Chondrocyte (in vitro differentiated cells): ENCODE data around the gene MCF2L2. TPM values are rescaled to one million over a fixed set of nuclear protein-coding genes. Genes with fewer than 3 reads are reported as not detected.

Experiments used
- DNase-seq: peaks from one replicate; pipeline ENCODE4 v3.0.0; 2021; ENCODE audit warnings: mixed read lengths, low spot score
- H3K27ac Mint-ChIP-seq: one replicate; pipeline ENCODE4 v1.8.0; 2021; ENCODE audit warnings: mild to moderate bottlenecking, moderate library complexity, mixed read lengths; ENCODE audit not compliant: unreplicated experiment
- H3K27me3 Mint-ChIP-seq: 2 replicates; pipeline ENCODE4 v1.8.0; 2021; ENCODE audit warnings: low read depth, mixed read lengths
- H3K36me3 Mint-ChIP-seq: 2 replicates; pipeline ENCODE4 v1.8.0; 2021; ENCODE audit warnings: low read depth, mixed read lengths
- H3K4me1 Mint-ChIP-seq: 2 replicates; pipeline ENCODE4 v1.8.0; 2021; ENCODE audit warnings: low read depth, mild to moderate bottlenecking, mixed read lengths
- H3K4me3 Mint-ChIP-seq: one replicate; pipeline ENCODE4 v1.8.0; 2021; ENCODE audit warnings: mild to moderate bottlenecking, moderate library complexity, mixed read lengths; ENCODE audit not compliant: unreplicated experiment
- H3K9me3 Mint-ChIP-seq: 2 replicates; pipeline ENCODE4 v1.8.0; 2021; ENCODE audit warnings: low read depth, mixed read lengths
- total RNA-seq: library from RNA; stranded (reverse); gene quantifications from 3 replicates; pipeline ENCODE4 v1.2.1, GENCODE V29; 2021
- TF ChIP-seq, protein P1 (sequence below): fragments of 200-600 bp; sonication (generic); IDR thresholded peaks from 2 replicates; pipeline ENCODE4 v1.5.0; 2021; ENCODE audit warnings: antibody characterized with exemption, mild to moderate bottlenecking, moderate library complexity

MCF2L2 gene
- total RNA-seq, 1 donor from 2014 or later = 2.6 TPM

DNA sequence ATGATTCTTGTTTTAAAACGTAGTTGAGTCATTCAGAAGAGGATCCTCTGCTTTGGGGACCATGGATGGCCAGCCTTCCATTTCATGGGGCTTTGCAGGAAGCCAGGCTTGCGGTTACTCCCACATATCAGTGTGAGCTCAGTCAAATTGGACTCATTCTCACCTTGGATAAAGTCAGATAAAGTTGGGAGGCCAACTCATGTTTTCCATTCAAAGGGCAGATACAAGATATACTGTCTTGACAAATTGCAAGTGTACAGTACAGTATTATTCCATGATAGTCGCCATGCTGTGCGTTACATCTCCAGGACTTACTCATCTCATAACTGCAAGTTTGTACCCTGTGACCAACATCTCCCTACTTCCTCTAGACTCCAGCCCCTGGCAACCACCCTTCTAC lies 200.8 kb downstream of the MCF2L2 start:
- H3K27ac Mint-ChIP-seq = no peak overlapping the region
- TF ChIP-seq, protein P1, sequence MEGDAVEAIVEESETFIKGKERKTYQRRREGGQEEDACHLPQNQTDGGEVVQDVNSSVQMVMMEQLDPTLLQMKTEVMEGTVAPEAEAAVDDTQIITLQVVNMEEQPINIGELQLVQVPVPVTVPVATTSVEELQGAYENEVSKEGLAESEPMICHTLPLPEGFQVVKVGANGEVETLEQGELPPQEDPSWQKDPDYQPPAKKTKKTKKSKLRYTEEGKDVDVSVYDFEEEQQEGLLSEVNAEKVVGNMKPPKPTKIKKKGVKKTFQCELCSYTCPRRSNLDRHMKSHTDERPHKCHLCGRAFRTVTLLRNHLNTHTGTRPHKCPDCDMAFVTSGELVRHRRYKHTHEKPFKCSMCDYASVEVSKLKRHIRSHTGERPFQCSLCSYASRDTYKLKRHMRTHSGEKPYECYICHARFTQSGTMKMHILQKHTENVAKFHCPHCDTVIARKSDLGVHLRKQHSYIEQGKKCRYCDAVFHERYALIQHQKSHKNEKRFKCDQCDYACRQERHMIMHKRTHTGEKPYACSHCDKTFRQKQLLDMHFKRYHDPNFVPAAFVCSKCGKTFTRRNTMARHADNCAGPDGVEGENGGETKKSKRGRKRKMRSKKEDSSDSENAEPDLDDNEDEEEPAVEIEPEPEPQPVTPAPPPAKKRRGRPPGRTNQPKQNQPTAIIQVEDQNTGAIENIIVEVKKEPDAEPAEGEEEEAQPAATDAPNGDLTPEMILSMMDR = no peak
- H3K9me3 Mint-ChIP-seq = no peaks in the 10 kb centered on the region
- H3K36me3 Mint-ChIP-seq = peaks cover 2% of the 10 kb centered on the region
- peaks cover 1% of the 10 kb centered on the region for H3K27me3 Mint-ChIP-seq
- no peak for DNase-seq
- no peaks in the 10 kb centered on the region for H3K4me1 Mint-ChIP-seq
- H3K4me3 Mint-ChIP-seq = no peak overlapping the region

DNA sequence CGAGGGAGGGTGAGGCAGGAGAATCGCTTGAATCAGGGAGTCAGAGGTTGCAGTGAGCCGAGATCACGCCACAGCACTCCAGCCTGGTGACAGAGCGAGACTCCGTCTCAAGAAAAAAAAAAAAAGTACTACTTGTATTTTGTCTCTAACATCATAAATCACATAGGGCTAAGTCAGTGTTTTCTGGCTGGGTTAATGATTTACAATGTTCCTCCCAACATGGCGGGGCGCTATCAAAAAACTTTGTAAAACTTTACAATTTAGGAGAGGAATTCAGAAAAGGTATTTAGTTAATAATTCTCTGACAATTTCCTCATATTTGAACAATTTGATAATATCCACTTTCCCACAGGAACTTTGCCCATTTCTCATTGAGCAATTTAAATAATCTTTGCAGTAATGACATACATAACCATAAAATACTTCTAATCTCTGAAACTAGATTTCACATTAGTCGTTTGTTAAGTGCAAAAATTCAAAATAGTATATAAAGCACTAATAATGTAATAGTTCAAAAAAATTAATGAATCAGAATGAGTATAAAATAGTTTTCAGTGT lies 202.0 kb downstream of the MCF2L2 start:
- Mint-ChIP-seq H3K27ac (no peak overlapping the region), H3K4me3 (no peak overlapping the region), H3K9me3 (no peaks in the 10 kb centered on the region), H3K4me1 (no peaks in the 10 kb centered on the region), H3K27me3 (peaks cover 1% of the 10 kb centered on the region), H3K36me3 (peaks cover 2% of the 10 kb centered on the region)
- DNase-seq = no peak
- TF ChIP-seq, protein P1 = no peak

DNA sequence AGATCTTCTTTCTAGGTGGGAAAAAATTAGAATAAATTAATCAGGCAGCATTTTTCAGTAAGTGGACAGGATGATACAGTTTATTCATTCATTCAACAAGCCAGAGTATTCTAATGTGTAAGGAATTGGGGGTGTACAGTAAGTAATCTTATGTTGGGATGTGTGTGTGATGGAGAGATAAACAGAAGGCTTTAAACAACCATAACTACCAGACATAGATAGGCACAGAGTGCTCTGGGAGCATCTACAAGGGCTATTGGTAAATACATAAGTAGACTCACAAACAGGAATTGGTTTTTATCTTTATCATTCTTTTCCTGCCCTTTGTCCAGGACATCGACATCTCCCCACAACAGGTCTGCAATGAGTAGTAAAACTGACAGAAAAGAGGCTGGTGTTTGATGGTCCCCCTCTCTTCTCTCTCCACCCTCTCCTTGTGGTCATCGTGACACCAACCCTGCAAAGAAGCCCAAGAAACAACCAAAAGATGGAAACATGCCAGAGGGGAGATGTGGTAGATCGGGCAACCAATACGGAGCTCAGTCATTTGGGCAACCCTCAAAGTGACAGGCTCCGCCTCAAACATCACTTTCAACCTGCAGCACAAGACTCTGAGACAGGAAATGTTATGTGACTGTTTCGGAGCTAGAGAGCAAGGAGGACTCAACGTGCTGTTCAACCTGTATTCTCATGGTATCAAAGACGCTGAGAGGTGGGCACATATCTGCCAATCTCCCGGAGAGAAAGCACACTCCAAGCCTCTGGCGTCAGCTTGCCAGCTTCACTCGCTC lies 204.0 kb downstream of the MCF2L2 start:
- H3K36me3 Mint-ChIP-seq = peaks cover 2% of the 10 kb centered on the region
- peaks cover under 1% of the 10 kb centered on the region for H3K27me3 Mint-ChIP-seq
- H3K9me3 Mint-ChIP-seq = no peaks in the 10 kb centered on the region
- no peak overlapping the region for H3K4me3 Mint-ChIP-seq
- H3K27ac Mint-ChIP-seq = no peak overlapping the region
- no peak for DNase-seq
- TF ChIP-seq, protein P1 = no peak
- no peaks in the 10 kb centered on the region for H3K4me1 Mint-ChIP-seq

DNA sequence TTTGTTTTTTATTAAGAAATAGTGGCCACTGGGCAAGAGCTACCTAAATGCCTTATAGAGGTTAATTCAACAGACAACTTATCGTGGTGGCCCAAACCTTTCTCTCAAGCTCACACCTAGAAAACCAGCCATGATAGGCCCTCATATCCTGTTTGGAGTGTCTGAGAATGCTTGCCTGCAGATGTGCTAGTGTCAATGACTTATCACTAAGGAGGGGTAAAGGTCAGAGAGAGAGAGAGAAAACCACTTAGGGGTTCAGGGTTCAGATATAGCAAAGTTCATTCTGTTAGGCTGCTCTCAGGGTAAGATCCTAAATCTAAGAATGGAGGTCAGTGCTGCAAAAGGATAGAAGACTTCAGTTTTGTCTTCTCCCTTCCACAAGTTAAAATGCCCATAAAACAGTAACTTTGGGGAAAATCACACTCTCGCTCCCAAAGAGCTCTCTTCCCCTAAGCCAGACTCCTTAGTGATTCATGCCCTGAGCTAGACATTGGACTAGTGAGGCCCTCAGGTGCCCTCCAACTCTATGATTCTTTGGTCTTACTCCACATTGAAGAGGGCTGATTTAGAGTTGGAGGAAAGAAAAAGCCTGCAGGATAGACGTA lies 205.7 kb downstream of the MCF2L2 start:
- TF ChIP-seq, protein P1 = no peak
- H3K27me3 Mint-ChIP-seq = peaks cover 5% of the 10 kb centered on the region
- no peaks in the 10 kb centered on the region for H3K9me3 Mint-ChIP-seq
- no peak for DNase-seq
- no peaks in the 10 kb centered on the region for H3K4me1 Mint-ChIP-seq
- H3K4me3 Mint-ChIP-seq = no peak overlapping the region
- H3K27ac Mint-ChIP-seq = no peak overlapping the region
- peaks cover 2% of the 10 kb centered on the region for H3K36me3 Mint-ChIP-seq

DNA sequence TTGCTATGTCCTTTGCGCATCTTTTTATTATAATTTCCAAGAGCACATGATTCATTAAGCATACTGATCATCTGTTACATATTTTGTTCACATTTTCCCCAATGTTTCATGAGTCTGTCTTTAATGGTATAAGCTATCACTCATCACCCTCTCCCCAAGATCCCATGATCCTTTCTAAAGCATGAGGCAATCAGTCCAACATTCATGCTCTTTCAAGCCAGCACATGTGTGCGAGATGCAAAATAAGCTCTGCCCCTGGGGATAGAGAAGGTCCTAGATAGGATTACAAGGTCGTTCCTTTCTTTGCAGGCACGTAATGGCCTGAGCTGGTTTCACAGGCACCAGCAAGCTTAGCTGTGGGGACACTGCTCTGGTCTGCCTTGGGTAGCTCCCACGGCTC lies 207.6 kb downstream of the MCF2L2 start:
- Mint-ChIP-seq H3K27me3 (peaks cover 7% of the 10 kb centered on the region), H3K27ac (no peak overlapping the region), H3K4me1 (no peaks in the 10 kb centered on the region), H3K4me3 (no peak overlapping the region), H3K36me3 (peaks cover 2% of the 10 kb centered on the region), H3K9me3 (no peaks in the 10 kb centered on the region)
- no peak for DNase-seq
- TF ChIP-seq, protein P1 = no peak
